ENCODE measurements around the gene RS1.

DNA sequence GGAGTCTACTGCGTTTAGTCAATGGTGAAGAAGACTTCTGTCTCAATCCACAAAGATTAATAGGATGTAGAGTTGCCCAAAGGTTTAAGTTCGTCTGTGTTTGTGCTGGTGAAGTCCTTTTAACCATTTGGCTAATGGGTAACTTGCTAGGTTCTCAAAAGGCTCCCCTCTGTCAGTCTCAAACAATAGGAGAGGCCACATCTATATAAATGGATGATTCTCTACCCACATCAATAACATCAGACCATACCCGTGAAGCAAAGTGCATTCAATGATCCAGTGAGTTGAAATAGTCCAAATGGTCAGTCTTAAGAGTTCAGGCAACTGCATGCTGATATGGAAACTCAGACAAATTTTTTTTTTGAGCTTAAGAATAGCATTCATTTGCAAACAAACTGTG lies 28.1 kb downstream of the RS1 start:
- TF ChIP-seq, protein P1, sequence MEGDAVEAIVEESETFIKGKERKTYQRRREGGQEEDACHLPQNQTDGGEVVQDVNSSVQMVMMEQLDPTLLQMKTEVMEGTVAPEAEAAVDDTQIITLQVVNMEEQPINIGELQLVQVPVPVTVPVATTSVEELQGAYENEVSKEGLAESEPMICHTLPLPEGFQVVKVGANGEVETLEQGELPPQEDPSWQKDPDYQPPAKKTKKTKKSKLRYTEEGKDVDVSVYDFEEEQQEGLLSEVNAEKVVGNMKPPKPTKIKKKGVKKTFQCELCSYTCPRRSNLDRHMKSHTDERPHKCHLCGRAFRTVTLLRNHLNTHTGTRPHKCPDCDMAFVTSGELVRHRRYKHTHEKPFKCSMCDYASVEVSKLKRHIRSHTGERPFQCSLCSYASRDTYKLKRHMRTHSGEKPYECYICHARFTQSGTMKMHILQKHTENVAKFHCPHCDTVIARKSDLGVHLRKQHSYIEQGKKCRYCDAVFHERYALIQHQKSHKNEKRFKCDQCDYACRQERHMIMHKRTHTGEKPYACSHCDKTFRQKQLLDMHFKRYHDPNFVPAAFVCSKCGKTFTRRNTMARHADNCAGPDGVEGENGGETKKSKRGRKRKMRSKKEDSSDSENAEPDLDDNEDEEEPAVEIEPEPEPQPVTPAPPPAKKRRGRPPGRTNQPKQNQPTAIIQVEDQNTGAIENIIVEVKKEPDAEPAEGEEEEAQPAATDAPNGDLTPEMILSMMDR (tag by site-specific recombination; IDR thresholded peaks at IDR 0.05), result no peak
- TF ChIP-seq ZEB2 (tag by site-specific recombination; IDR thresholded peaks at IDR 0.05) (no peak), ZNF121 (tag by site-specific recombination; IDR thresholded peaks at IDR 0.05) (no peak), SP2 (tag by site-specific recombination; IDR thresholded peaks at IDR 0.05) (no peak), ZNF174 (tag by site-specific recombination; IDR thresholded peaks at IDR 0.05) (no peak), ZNF830 (tag by site-specific recombination; IDR thresholded peaks at IDR 0.05; ENCODE audit: low read depth) (no peak), ZBTB1 (tag by site-specific recombination; IDR thresholded peaks at IDR 0.05) (no peak), ZNF341 (tag by site-specific recombination; IDR thresholded peaks at IDR 0.05; ENCODE audit: low read depth) (no peak), ZNF423 (tag by site-specific recombination; IDR thresholded peaks at IDR 0.05) (no peak)
- TF ChIP-seq, protein P2, sequence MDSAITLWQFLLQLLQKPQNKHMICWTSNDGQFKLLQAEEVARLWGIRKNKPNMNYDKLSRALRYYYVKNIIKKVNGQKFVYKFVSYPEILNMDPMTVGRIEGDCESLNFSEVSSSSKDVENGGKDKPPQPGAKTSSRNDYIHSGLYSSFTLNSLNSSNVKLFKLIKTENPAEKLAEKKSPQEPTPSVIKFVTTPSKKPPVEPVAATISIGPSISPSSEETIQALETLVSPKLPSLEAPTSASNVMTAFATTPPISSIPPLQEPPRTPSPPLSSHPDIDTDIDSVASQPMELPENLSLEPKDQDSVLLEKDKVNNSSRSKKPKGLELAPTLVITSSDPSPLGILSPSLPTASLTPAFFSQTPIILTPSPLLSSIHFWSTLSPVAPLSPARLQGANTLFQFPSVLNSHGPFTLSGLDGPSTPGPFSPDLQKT (IDR thresholded peaks at IDR 0.05; ENCODE audit: borderline replicate concordance, low read depth, low read length), result no peak
- TF ChIP-seq, protein P3, sequence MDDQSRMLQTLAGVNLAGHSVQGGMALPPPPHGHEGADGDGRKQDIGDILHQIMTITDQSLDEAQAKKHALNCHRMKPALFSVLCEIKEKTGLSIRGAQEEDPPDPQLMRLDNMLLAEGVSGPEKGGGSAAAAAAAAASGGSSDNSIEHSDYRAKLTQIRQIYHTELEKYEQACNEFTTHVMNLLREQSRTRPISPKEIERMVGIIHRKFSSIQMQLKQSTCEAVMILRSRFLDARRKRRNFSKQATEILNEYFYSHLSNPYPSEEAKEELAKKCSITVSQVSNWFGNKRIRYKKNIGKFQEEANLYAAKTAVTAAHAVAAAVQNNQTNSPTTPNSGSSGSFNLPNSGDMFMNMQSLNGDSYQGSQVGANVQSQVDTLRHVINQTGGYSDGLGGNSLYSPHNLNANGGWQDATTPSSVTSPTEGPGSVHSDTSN (CRISPR knock-in tag; IDR thresholded peaks at IDR 0.05), result no peak
